ENCODE data around the gene CIAPIN1. TPM values are rescaled to one million over a fixed set of nuclear protein-coding genes. Genes with fewer than 3 reads are reported as not detected.
A peak's percentile ranks its signal among the peaks of the same experiment; 100 is the strongest.

The CIAPIN1 gene
- total RNA-seq, 1 donor from 2014 or later, result 60.9 TPM

- peak in 1 of 2 donors; percentile 14 for DNase-seq (ENCODE audit: low read depth in 2 of 2)
These were observed 63.6 kb downstream of the CIAPIN1 start for GRCh38 chr16:57383276-57384247.

GRCh38 chr16:57382535-57383275 is 64.5 kb downstream of the CIAPIN1 start:
- DNase-seq (ENCODE audit: low read depth in 2 of 2), result no peak

- DNase-seq (ENCODE audit: low read depth in 2 of 2), result no peak
These were observed 65.2 kb downstream of the CIAPIN1 start for GRCh38 chr16:57381791-57382534.

GRCh38 chr16:57380671-57381462 is 66.3 kb downstream of the CIAPIN1 start:
- peak; percentile 74 to 81 for DNase-seq (ENCODE audit: low read depth in 2 of 2)

- peak; percentile 15 to 32 for DNase-seq (ENCODE audit: low read depth in 2 of 2)
These were observed 67.6 kb downstream of the CIAPIN1 start for GRCh38 chr16:57379579-57379978.

Other genes with a start within 250 kb of the CIAPIN1 start
- gene ARL2BP, start 202.1 kb downstream of the CIAPIN1 start, total RNA-seq, result 40.3 and 47.9 TPM in 2 replicates
- gene PLLP, start 162.7 kb downstream of the CIAPIN1 start, total RNA-seq, result 5.2 and 6.3 TPM in 2 replicates
- gene CCL22, start 88.6 kb downstream of the CIAPIN1 start, total RNA-seq, result not detected in 2 replicates
- gene CX3CL1, start 74.9 kb downstream of the CIAPIN1 start, total RNA-seq, result 2.0 and 2.8 TPM in 2 replicates
- not detected in 2 replicates for gene CCL17, start 42.6 kb downstream of the CIAPIN1 start, total RNA-seq
- gene COQ9, start 94 bp upstream of the CIAPIN1 start, total RNA-seq, result 32.7 and 55.8 TPM in 2 replicates
- 95.9 and 96.0 TPM in 2 replicates for gene POLR2C, start 15.3 kb upstream of the CIAPIN1 start, total RNA-seq
- gene DOK4, start 39.1 kb upstream of the CIAPIN1 start, total RNA-seq, result 13.9 and 15.0 TPM in 2 replicates
- 7.4 and 10.7 TPM in 2 replicates for gene CCDC102A, start 89.2 kb upstream of the CIAPIN1 start, total RNA-seq
- gene ADGRG5, start 95.3 kb upstream of the CIAPIN1 start, total RNA-seq, result not detected in 2 replicates
- 1.4 and 17.4 TPM in 2 replicates for gene ADGRG1, start 181.2 kb upstream of the CIAPIN1 start, total RNA-seq
- 0.65 and 8.3 TPM in 2 replicates for gene ADGRG3, start 220.9 kb upstream of the CIAPIN1 start, total RNA-seq
- 0.20 and 0.22 TPM in 2 replicates for gene DRC7, start 247.4 kb upstream of the CIAPIN1 start, total RNA-seq

All from lung microvascular endothelial cell (primary cell).